Dedifferentiated amniotic fluid mesenchymal stem cell (primary cell): ENCODE measurements around the gene RABEP2.
"Not testable (repeated sequence)": the region's sequence is repeated elsewhere in the genome, so short reads cannot be mapped to it uniquely, and the experiment has no call there.

ENCODE experiments used
- DNase-seq: peaks from one replicate; pipeline ENCODE4 v3.0.0-alpha.2; 2016; ENCODE audit errors: extremely low spot score

Gene RABEP2

DNA sequence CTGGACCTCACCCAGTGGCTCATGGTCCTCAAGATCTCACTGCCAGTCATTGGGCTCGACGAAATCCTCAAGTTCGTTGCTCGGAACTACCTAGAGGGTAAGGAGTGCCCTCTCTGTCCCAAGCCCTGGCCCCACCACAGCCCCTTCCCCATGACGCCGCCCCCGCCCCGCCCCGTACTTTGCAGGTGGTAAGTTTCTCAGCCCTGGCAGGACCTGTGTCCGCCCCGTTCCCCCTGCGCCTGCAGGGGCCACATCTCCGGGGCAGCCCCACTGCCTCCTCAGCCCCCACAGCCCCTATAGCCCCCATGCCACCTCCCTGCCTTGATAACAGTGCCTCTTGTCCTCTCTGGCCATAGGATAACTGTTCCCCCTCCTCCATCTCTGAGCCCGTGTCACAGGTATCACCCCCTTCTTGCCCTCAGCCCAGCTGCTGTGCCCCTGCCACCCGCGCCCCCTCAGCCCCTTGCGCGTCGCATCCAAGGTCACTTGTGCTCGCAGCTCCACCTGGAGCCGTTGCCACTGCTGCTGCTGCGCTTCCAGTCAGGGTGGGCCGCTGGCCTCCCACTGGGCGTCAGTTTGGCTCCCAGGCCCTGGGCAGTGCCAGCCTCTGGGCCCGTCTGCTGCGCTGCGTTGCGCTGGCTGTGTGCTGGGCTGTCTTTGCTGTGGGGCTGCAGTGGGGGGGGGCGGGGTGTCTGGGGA, 21.5 kb downstream of the RABEP2 start:
- no peak for DNase-seq

DNA sequence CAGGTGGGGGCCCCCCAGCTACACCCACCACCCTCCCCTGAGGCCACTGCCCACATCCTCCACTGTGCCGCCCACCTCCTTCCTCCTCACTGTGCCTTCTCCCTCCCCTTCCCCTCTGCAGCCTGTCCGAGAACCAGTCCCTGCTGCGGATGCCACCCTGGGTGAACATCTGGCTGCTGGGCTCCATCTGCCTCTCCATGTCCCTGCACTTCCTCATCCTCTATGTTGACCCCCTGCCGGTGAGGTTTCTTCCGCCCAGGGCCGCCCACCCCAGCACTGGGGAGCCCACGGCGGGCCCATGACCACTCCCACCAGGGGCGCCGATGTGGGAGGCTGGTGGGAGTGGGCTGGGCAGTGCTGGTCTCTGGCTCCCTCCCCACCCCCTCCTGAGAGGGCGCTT, 22.1 kb downstream of the RABEP2 start:
- DNase-seq, result no peak

DNA sequence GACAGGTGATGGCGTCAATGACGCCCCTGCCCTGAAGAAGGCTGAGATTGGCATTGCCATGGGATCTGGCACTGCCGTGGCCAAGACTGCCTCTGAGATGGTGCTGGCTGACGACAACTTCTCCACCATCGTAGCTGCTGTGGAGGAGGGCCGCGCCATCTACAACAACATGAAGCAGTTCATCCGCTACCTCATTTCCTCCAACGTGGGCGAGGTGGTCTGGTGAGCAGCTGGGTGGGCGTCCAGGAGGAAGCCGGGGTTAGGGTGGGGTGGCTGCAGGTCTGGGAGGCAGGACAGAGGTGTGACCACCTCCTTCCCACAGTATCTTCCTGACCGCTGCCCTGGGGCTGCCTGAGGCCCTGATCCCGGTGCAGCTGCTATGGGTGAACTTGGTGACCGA, 23.2 kb downstream of the RABEP2 start:
- no peak for DNase-seq

DNA sequence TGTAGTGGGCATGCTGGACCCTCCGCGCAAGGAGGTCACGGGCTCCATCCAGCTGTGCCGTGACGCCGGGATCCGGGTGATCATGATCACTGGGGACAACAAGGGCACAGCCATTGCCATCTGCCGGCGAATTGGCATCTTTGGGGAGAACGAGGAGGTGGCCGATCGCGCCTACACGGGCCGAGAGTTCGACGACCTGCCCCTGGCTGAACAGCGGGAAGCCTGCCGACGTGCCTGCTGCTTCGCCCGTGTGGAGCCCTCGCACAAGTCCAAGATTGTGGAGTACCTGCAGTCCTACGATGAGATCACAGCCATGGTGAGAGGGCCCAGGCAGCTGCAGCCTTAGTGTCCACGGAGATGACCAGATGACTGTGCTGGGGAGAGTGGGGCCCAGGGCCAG, 24.4 kb downstream of the RABEP2 start:
- no peak for DNase-seq

DNA sequence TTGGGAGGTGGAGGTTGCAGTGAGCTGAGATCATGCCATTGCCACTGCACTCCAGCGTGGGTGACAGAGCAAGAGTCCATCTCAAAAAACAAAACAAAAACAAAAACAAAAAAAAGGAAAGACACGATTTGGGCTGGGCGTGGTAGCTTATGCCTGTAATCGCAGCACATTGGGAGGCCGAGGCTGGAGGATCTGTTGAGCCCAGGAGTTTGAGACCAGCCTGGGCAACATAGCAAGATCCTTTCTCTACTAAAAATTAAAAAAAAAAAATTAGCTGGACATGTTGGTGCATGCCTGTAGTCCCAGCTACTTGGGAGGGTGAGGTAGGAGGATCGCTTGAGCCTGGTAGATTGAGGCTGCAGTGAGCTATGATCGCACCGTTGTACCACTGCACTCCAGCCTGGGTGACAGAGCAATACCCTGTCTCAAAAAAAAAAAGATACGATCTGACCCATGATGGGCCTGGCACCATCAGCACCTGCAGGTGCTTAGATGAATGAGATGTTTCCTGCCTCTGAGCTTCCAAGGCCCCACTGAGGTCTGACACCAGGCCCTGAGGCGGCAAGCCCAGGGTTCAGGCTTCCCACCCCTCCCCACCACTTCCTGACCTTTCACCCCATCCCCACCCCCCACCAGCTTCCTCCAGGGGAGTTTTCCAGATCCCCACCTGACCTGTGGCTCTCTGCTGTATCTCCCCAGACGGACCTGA, 25.0 kb downstream of the RABEP2 start:
- DNase-seq, result no peak

DNA sequence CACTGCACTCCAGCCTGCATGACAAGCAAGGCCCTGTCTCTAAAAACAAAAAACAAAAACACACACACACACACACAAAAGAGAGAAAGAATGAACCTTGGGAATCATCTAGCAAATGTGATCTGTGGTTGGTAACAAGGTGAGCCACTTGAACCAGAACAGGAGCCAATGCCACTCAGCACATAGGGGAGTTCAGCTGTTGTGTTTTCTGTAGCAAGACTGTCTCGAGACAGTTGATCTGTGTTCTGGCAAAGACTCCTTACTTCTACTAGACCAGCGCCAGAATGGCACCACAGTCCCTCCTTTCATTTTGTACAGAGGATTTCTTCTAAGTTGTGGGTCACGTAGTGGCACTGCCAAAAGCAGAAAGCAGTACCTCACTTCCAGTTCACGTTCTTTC, 26.1 kb downstream of the RABEP2 start:
- DNase-seq, result no peak

DNA sequence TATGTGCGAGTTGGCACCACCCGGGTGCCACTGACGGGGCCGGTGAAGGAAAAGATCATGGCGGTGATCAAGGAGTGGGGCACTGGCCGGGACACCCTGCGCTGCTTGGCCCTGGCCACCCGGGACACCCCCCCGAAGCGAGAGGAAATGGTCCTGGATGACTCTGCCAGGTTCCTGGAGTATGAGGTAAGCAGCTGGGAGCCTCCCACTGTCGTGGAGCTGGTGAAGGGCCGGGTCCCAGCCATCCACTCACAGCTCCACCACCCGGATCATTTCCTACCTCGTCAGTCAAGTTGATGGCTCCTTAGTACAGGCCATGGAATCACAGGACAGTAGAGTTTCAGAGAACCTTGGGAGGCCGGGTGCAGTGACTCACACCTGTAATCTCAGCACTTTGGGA, 26.8 kb downstream of the RABEP2 start:
- DNase-seq, result no peak

DNA sequence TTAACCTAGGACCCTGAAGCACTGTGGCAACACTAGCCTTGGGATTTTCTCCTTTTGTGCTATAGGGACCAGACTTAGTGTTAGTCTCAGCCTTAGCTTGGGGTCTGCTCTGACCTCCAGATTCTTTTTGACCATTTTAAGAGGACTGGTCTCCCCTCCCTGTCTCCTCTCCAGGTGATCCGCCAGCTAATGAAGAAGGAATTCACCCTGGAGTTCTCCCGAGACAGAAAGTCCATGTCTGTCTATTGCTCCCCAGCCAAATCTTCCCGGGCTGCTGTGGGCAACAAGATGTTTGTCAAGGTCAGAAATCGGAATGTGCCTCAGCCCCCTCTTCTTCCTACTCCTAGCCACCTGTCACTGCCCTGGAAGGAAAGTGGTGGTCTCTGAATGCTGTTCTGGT, 27.2 kb downstream of the RABEP2 start:
- DNase-seq, result no peak

DNA sequence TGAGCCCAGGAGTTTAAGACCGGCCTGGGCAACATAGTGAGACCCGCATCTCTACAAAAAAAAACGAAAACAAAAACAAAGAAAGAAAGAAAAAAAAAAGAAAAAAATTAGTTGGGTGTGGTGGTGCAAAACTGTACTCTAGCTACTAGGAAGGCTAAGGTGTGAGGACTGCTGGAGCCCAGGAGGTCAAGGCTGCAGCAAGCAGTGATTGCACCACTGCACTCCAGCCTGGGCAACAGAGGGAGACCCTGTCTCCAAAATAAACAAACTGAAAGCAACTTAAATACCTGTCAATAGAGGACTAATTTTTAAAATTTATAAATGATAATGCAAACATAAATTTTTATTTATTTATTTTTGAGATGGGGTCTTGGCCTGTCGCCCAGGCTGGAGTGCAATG, 29.4 kb downstream of the RABEP2 start:
- DNase-seq, result no peak

DNA sequence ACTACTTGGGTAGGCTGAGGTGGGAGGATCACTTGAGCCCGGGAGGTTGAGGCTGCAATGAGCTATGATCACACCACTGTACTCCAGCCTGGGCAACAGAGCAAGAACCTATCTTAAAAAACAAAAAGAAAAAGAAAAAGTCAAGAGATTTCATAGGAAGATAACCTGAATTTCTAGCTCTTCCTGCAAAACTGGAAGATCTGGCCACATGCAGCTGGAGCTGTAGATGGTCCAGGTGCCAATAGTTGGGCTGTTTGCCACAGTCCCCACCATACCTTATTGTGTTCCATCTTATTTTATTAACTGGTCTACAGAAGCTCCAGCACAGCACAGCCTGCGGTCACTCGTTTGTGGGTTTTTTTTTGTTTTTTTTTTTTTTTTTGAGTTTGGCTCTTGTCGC, 31.7 kb downstream of the RABEP2 start:
- no peak for DNase-seq

DNA sequence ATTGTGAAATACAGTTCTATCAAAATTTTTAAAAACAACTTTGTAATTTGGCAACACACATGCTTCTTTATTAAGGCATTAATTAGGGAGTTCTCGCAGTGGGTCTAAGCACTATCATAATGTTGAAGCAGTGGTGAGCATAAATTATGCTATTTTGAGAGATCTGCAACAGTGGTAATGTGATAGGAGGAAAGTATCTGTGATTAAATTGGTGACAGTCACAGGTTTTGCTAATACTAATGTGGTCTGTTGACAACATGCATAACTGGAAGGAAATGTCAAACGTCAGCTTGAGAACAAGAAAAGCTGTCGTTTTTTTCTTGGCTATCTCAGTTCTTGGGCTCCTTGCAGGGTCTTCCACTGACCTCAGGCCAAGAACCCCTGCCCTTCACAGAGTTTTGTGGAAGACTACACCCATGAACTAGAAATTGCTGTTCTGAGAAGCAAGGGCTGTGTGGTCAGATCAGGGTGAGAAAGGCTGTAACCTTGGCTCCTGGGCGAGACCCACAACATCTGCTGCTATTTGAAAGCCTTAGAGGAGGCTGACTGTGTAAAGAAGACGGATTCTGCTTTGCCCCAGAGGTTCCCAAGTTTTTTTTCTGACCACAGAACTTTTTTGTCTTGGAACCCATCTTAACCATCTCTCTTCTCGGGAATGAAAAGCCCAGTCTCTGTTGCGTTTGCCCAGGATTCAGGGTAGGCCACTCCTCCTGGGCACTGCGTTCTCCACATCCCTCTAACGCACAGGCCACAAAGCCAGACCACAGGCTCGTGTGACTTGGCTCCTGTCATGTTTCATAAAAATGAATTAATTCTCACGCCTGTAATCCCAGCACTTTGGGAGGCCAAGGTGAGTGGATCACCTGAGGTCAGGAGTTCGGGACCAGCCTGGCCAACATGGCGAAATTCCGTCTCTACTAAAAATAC, 32.8 kb downstream of the RABEP2 start:
- DNase-seq, result no peak

DNA sequence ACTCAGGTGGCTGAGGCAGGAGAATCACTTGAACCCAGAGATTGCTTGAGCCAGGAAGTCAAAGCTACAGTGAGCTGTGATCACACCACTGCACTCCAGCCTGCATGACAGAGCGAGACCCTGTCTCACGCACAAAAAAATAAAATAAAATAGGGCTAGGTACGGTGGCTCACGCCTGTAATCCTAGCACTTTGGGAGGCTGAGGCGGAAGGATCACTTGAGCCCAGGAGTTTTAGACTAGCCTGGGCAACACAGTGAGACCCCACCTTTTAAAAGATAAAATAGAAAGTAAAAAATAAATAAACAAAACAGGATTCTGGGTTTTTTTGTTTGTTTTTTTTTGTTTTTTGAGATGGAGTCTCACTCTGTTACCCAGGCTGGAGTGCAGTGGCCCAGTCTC, 34.7 kb downstream of the RABEP2 start:
- DNase-seq, result not testable (repeated sequence)

DNA sequence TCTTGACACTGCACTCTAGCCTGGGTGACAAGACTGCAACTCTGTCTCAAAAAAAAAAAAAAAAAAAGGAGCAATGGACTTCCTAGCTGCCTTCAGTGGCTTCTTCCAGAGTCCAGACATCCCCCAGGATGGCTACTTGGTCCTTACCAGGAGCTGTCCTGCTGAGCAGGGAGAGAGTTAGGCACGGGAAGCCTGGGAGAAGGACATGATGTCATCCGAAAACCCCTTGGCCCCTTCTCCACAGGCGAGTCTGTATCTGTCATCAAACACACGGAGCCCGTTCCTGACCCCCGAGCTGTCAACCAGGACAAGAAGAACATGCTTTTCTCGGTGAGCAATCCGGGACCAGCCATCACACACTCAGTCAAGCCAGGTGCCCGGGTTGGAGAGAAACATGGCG, 38.1 kb downstream of the RABEP2 start:
- no peak for DNase-seq

DNA sequence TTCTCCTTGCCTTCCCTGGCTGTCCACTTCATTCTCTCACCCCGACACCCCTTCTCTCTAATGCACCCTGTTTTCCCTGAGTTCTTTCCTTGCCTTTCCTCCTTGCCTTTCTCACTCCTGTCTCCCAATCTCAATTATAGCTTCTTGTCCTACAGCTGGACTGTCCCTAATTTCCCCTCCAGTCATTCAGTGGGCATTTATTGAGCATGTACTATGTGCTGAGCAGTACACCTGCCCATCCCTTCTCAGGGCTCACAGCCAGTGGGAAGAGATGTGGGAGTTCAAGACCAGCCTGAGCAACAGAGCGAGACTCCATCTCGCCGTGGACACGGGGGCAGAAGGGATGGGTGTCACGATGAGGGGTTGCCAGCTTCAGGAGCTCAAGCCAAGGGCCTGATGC, 41.0 kb downstream of the RABEP2 start:
- no peak for DNase-seq

DNA sequence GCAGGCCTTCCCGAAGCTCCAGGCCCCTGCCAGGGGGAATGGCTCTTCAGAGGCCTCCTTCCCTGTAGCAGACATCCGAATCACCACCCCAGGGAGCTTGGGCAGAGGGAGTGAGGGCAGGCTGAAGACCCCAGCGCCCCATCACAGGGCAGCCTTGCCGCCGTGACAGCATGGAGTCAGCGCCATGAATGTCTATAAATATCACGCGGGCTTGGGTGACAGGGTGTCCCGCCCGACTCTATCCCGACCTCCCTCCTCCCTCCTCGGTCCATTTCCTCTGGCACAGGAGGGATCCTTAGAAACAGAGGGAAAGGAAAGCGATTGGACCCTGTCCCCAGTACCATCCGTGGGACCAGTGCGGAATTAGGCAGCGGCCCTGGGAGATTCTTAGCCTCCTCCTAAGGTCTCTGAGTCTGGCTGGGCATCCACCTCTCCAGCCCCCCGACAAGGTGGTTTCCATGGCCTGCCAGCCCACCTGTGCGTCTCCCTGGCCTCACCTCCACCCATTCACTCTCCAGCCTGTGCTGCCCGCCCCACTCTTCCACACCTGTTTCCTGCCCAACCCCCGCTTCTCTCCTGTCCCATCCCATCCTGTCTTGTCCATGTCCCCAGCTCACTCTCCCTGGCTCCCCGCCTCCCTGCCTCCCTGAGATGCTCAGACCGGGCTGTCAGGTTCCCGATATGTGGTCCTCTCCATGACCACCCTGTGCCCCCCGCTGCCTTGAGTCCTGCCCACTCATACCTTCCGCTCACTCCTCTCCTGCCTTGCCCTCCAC, 41.6 kb downstream of the RABEP2 start:
- DNase-seq, result no peak

DNA sequence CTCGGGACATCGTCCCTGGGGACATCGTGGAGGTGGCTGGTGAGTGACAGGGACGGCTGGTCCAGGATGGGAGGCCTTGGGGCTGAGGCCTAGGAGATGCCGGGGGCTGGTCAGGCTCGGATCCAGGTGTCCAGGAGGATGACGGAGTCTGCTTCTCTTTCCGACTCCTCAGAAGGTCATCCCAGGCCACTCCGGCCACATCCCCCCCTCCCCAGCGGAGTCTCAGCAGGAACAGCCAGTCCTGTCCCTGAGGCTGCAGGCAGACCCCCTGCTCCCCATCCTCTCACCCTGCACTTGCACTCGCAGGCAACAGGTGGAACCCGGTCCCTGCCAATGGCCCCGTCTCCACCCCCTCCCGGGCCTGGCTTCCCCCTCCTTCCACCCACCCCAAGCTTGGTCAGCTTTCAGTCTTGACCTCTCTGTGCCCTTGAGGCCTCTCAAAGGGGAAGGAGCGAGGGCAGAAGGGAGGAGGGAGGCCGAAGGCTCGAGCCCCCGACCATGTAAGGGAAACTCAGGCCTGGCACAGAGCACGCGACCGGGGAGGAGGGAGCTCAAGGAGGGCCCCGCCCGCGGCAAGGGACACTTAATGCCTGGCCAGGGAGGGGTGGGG, 42.4 kb downstream of the RABEP2 start:
- no peak for DNase-seq

DNA sequence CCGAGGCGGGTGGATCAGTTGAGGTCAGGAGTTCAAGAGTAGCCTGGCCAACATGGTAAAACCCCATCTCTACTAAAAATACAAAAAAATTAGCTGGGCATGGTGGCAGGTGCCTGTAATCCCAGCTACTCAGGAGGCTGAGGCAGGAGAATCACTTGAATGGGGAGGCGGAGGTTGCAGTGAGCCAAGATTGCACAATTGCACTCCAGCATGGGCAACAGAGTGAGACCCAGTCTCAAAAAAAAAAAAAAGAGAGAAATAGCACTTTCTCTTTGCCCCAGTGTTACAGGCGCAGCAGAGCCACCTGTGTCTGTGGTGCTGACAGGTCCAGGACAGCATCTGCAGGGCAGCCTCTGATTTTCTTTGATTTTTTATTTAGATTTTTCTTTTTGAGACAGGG, 43.5 kb downstream of the RABEP2 start:
- DNase-seq, result not testable (repeated sequence)

DNA sequence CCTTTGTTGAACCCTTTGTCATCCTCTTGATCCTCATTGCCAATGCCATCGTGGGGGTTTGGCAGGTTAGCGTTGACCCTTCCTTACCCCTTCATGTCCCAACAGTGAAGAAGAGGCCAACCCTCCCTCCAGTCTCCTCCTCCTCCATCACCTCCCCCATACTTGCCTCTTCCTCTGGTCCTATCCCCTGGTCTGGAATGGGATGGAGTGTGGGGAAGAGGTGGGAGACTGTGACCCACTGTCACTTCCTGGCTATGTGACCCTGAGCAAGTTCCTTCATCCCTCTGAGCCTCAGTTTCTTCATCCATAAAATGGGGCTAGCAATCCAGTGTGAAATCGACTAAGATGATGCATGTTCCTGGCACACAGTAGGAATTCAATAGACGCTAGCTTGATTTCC, 44.1 kb downstream of the RABEP2 start:
- no peak for DNase-seq

DNA sequence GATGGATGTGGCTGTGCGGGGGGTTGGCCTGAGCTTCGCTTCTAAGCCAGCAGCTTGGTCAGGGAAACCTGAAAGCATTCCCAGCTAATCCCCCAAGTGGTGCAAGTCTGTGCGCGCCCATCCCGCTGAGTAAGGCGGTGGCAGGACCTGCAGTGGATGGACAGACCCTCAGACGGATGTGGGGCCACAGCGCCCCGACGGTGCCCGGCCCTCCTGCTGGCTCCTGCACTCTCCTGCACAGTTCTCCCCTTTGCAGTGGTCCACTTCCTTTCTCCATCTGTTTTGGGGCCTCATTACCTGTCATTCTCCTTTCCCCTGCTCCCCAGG, 44.5 kb downstream of the RABEP2 start:
- no peak for DNase-seq

DNA sequence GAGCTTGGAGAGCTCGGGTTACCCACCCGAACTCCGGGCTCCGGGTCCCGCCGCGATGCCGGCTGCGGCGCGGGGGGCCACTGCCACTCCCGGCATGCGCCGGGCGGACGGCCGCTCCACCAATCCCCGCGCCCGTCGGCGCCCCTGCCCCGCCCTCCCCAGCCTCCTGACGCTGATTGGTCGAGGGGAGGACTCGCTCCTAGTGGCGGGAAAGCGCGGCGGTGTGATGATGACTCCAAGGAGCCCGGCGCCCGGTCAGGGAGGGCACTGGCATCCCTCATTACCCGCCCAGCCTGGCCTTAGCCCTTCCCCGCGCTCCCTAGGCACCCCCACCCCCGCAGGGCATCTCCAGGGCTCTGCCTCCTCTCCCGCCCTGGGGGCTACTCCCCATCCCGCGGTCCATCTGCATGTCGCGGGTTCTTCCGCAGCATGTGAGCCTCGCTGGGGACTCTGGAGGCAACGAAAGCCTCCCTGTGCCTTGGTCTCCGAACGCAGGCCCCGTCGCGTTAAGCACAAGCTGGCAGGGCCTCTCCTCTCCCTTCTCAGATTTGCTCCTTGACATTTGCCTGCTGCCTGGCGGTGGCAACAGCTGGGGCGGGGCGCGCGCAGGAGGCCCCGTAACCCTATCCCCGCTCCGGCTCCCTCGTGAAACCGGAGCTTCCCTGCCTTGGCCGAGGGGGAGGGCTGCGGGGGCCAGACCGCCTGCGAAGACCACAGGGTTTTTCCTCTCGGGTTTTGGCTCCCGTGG, 45.0 kb downstream of the RABEP2 start:
- peak; percentile 73 for DNase-seq
